KMS-11 (cell line): ENCODE measurements around the gene SMARCB1.

ENCODE experiments used
- H2AFZ ChIP-seq: fragments of 200-600 bp; sonication (generic); 2 replicates; pipeline ENCODE4 v1.6.1; 2016; ENCODE audit warnings: antibody characterized with exemption, mixed run types, low read depth
- H3K27ac ChIP-seq: fragments of 200-600 bp; sonication (generic); 2 replicates; pipeline ENCODE4 v1.6.1; 2016; ENCODE audit warnings: mild to moderate bottlenecking, mixed run types
- H3K27me3 ChIP-seq: fragments of 200-600 bp; sonication (generic); 2 replicates; pipeline ENCODE4 v1.6.1; 2017; ENCODE audit warnings: mild to moderate bottlenecking, low read depth, mixed run types, moderate library complexity; ENCODE audit not compliant: insufficient read depth
- H3K36me3 ChIP-seq: fragments of 200-600 bp; sonication (generic); 2 replicates; pipeline ENCODE4 v1.6.1; 2017; ENCODE audit warnings: mild to moderate bottlenecking, mixed run types; ENCODE audit not compliant: insufficient read depth
- H3K4me1 ChIP-seq: fragments of 200-600 bp; sonication (generic); 2 replicates; pipeline ENCODE4 v1.6.1; 2016; ENCODE audit warnings: mild to moderate bottlenecking, low read depth, mixed run types; ENCODE audit not compliant: poor library complexity, severe bottlenecking
- H3K4me2 ChIP-seq: fragments of 200-600 bp; sonication (generic); 2 replicates; pipeline ENCODE4 v1.7.0; 2016; ENCODE audit warnings: mild to moderate bottlenecking, mixed run types
- H3K4me3 ChIP-seq: fragments of 200-600 bp; sonication (generic); IDR thresholded peaks from 2 replicates; pipeline ENCODE4 v1.6.1; 2017; ENCODE audit warnings: low read depth, low read length, mixed read lengths; ENCODE audit not compliant: insufficient read depth
- H3K79me2 ChIP-seq: fragments of 200-600 bp; sonication (generic); 2 replicates; pipeline ENCODE4 v1.6.1; 2016; ENCODE audit warnings: low read depth, mixed run types; ENCODE audit not compliant: insufficient read depth
- H3K9ac ChIP-seq: fragments of 200-600 bp; sonication (generic); 2 replicates; pipeline ENCODE4 v1.6.1; 2016; ENCODE audit warnings: mild to moderate bottlenecking, mixed run types
- H4K20me1 ChIP-seq: fragments of 200-600 bp; sonication (generic); 2 replicates; pipeline ENCODE4 v1.6.1; 2016; ENCODE audit warnings: mild to moderate bottlenecking, mixed run types; ENCODE audit not compliant: insufficient read depth
- TF ChIP-seq, protein P1 (sequence below): fragments of 200-600 bp; sonication (generic); conservative IDR thresholded peaks from 2 replicates; pipeline ENCODE4 v1.6.1; 2017; ENCODE audit warnings: low read depth, mild to moderate bottlenecking, antibody characterized with exemption, low read length, moderate library complexity, mixed read lengths

The SMARCB1 gene

DNA sequence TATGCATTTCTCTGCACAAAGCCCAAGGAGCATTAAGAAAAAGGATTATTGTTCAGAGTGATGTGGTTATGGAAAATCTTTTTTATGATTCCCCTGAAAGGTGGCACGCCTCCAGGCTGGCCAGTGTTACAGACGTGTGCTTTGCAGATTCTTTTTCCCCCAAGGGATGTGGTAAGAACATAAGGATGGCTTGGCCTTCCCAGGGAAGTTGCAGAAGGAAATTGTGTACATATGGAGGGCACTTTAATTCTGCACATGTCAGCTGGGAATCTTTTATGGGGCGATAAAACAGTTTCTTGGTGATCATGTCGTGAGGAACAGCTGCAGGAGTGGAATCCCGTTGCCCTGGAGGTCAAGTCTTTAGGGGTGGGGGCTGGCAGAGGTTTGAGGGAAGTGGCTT lies 9.7 kb downstream of the SMARCB1 start:
- Histone ChIP-seq H3K27me3 (no peaks in the 10 kb centered on the region), H3K9ac (no peak overlapping the region), H3K4me3 (no peak overlapping the region), H2AFZ (no peak overlapping the region), H3K36me3 (peaks cover 3% of the 10 kb centered on the region; the same call in 1 of the 2 replicates), H3K4me2 (no peak overlapping the region), H4K20me1 (no peaks in the 10 kb centered on the region), H3K79me2 (peaks cover 9% of the 10 kb centered on the region), H3K4me1 (no peaks in the 10 kb centered on the region), H3K27ac (no peak overlapping the region)
- TF ChIP-seq, protein P1, sequence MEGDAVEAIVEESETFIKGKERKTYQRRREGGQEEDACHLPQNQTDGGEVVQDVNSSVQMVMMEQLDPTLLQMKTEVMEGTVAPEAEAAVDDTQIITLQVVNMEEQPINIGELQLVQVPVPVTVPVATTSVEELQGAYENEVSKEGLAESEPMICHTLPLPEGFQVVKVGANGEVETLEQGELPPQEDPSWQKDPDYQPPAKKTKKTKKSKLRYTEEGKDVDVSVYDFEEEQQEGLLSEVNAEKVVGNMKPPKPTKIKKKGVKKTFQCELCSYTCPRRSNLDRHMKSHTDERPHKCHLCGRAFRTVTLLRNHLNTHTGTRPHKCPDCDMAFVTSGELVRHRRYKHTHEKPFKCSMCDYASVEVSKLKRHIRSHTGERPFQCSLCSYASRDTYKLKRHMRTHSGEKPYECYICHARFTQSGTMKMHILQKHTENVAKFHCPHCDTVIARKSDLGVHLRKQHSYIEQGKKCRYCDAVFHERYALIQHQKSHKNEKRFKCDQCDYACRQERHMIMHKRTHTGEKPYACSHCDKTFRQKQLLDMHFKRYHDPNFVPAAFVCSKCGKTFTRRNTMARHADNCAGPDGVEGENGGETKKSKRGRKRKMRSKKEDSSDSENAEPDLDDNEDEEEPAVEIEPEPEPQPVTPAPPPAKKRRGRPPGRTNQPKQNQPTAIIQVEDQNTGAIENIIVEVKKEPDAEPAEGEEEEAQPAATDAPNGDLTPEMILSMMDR = no peak

- Histone ChIP-seq H3K27me3 (no peaks in the 10 kb centered on the region), H3K36me3 (no peaks in the 10 kb centered on the region; the same call in 1 of the 2 replicates), H4K20me1 (no peaks in the 10 kb centered on the region), H3K4me3 (no peak overlapping the region), H3K9ac (no peak overlapping the region), H2AFZ (no peak overlapping the region), H3K27ac (no peak overlapping the region), H3K79me2 (no peaks in the 10 kb centered on the region), H3K4me2 (no peak overlapping the region), H3K4me1 (peaks cover 2% of the 10 kb centered on the region)
- TF ChIP-seq, protein P1 = no peak
Measured at GRCh38 chr22:23800297-23801237, 13.8 kb downstream of the SMARCB1 start.

DNA sequence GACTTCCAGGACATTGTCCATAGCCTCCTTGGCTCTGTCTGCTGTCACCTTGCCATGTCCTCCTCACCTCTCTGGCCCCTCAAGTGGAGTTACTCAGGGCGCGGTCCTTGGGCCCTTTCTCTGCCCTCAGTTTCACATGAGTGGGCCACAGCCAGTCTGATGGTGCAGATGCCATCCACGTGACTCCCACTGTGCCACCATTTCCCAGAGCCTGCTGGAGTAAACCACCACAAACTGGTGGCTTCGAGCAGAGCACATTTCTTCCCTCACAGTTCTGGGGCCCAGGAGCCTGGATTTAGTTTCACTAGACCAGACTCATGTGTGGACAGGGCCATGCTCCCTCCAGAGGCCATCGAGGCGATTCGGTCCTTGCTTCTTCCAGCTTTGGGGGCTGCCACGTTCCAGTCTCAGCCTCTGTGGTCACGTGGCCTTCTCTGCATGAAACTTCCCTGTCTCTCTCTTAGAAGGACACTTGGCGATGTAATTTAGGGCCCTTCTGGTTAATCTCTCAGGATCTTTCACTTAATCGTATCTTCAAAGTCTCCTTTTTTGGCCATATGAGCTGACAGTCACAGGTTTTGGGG lies 14.6 kb downstream of the SMARCB1 start:
- Histone ChIP-seq H3K27me3 (no peaks in the 10 kb centered on the region), H3K4me3 (no peak overlapping the region), H3K27ac (no peak overlapping the region), H3K36me3 (no peaks in the 10 kb centered on the region; the same call in 1 of the 2 replicates), H3K79me2 (no peaks in the 10 kb centered on the region), H3K9ac (no peak overlapping the region), H3K4me2 (no peak overlapping the region), H2AFZ (no peak overlapping the region), H3K4me1 (peaks cover 10% of the 10 kb centered on the region), H4K20me1 (no peaks in the 10 kb centered on the region)
- TF ChIP-seq, protein P1 = no peak

GRCh38 chr22:23801886-23802377 lies 15.2 kb downstream of the SMARCB1 start:
- Histone ChIP-seq H2AFZ (no peak overlapping the region), H3K4me1 (peaks cover 11% of the 10 kb centered on the region), H3K4me2 (no peak overlapping the region), H3K79me2 (no peaks in the 10 kb centered on the region), H3K4me3 (no peak overlapping the region), H4K20me1 (no peaks in the 10 kb centered on the region), H3K27ac (no peak overlapping the region), H3K27me3 (no peaks in the 10 kb centered on the region), H3K36me3 (no peaks in the 10 kb centered on the region), H3K9ac (no peak overlapping the region)
- TF ChIP-seq, protein P1 = no peak
